ENCODE measurements around the gene DGKE.

DGKE gene

GRCh38 chr17:56917559-56918296 lies 83.8 kb downstream of the DGKE start:
- no peak for DNase-seq

DNA sequence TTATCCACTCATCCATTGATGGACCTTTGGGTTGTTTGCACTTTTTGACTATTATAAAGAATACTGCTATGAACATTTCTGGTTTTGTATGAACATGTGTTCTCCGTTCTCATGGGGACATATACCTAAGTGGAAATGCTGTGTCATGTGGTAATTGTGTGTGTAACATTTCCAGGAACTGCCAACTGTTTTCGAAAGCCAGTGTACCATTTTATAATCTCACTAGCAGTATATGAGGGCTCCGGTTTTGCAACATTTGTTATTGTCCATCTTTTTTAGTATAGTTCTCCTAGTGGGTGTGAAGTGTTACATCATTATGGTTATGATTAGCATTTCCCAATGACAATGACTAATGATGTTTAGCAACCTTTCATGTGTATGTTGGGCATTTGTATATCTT lies 85.0 kb downstream of the DGKE start:
- no peak for DNase-seq
